Muscle of leg (tissue), 11 donors: ENCODE results near the gene HNRNPUL2. TPM values are rescaled to one million over a fixed set of nuclear protein-coding genes. Genes with fewer than 3 reads are reported as not detected.
"Not testable (repeated sequence)": the region's sequence is repeated elsewhere in the genome, so short reads cannot be mapped to it uniquely, and the experiment has no call there.

ENCODE experiments used
- DNase-seq: peaks from one replicate; pipeline ENCODE4 v3.0.0; 2013
- H3K27ac ChIP-seq: one replicate; pipeline ENCODE4 v1.5.1; 2013; ENCODE audit warnings: mild to moderate bottlenecking, low read length, control low read depth
- H3K27me3 ChIP-seq: one replicate; pipeline ENCODE4 v1.6.1; 2013; ENCODE audit warnings: low read length; ENCODE audit not compliant: control insufficient read depth, insufficient read depth
- H3K36me3 ChIP-seq: one replicate; pipeline ENCODE4 v1.6.1; 2013; ENCODE audit warnings: low read length; ENCODE audit not compliant: control insufficient read depth, insufficient read depth
- H3K4me1 ChIP-seq: one replicate; pipeline ENCODE4 v1.6.1; 2013; ENCODE audit warnings: low read length; ENCODE audit not compliant: control insufficient read depth, insufficient read depth
- H3K4me3 ChIP-seq: one replicate; pipeline ENCODE4 v1.5.1; 2013; ENCODE audit warnings: low read length, control low read depth
- H3K9me3 ChIP-seq: replicated peaks from 2 replicates; pipeline ENCODE4 v1.6.1; 2013; ENCODE audit warnings: low read depth, low read length; ENCODE audit not compliant: control insufficient read depth
- WGBS: methylation state at CpG from one replicate; pipeline ENCODE4 v1.1.5; 2013; ENCODE audit warnings: missing lambda C conversion rate; ENCODE audit not compliant: insufficient coverage; 5-methylcytosine and 5-hydroxymethylcytosine counted together
- polyA plus RNA-seq, 8 donors: library from polyadenylated mRNA; unstranded; fragments of 120-200 nt; gene quantifications; one replicate each; pipeline versions ENCODE4 v1.2.1 to v1.2.3, GENCODE V29; 2013; ENCODE audit warnings: inconsistent platforms in 1 of 8, low replicate concordance in 1 of 8; ENCODE audit not compliant: insufficient read length in 8 of 8, insufficient read depth in 1 of 8
- total RNA-seq: library from RNA; stranded (reverse); fragments of 120-200 nt; gene quantifications from one replicate; pipeline ENCODE4 v1.2.4, GENCODE V29; 2013

Gene HNRNPUL2
- total and polyA plus RNA-seq, 9 donors, result 8.6 to 67.5 (median 48.2) TPM

- peaks cover 4% of the 10 kb centered on the region for H3K36me3 ChIP-seq
- H3K9me3 ChIP-seq, result no peaks in the 10 kb centered on the region
- peaks cover 15% of the 10 kb centered on the region for H3K4me1 ChIP-seq
- H3K27ac ChIP-seq, result no peak overlapping the region
- H3K27me3 ChIP-seq, result peaks cover 2% of the 10 kb centered on the region
- no peak for DNase-seq
- WGBS, result 91% methylated on average over 3 of the region's 7 CpGs
- H3K4me3 ChIP-seq, result no peak overlapping the region
These were observed 44.7 kb downstream of the HNRNPUL2 start for GRCh38 chr11:62682518-62682917.

- Histone ChIP-seq H3K27ac (peak overlapping the region; percentile 51), H3K36me3 (peaks cover 19% of the 10 kb centered on the region), H3K9me3 (no peaks in the 10 kb centered on the region), H3K27me3 (no peaks in the 10 kb centered on the region), H3K4me1 (peaks cover 17% of the 10 kb centered on the region), H3K4me3 (no peak overlapping the region)
- WGBS, result 0% methylated on average over 1 of the region's 4 CpGs
- peak; percentile 87 for DNase-seq
These were observed 46.4 kb downstream of the HNRNPUL2 start for GRCh38 chr11:62680825-62681240.

- Histone ChIP-seq H3K36me3 (peaks cover 22% of the 10 kb centered on the region), H3K27me3 (no peaks in the 10 kb centered on the region), H3K4me1 (peaks cover 17% of the 10 kb centered on the region), H3K27ac (peak within 1 kb of the TSS; percentile 86), H3K9me3 (no peaks in the 10 kb centered on the region), H3K4me3 (peak within 1 kb of the TSS; percentile 96)
- DNase-seq, result peak; percentile 97
- WGBS, result under 1% methylated on average over 42 of the region's 55 CpGs
These were observed 48.2 kb downstream of the HNRNPUL2 start, which contains the start of gene UBXN1 for GRCh38 chr11:62678770-62679696. TSS of gene UBXN1 (minus strand) at chr11:62679073. CDS start at chr11:62678923, 150 bp downstream.

- no peaks in the 10 kb centered on the region for H3K9me3 ChIP-seq
- peaks cover 17% of the 10 kb centered on the region for H3K4me1 ChIP-seq
- peak overlapping the region; percentile 96 for H3K4me3 ChIP-seq
- peaks cover 26% of the 10 kb centered on the region for H3K36me3 ChIP-seq
- WGBS, result 4% methylated on average over 9 of the region's 16 CpGs
- peak overlapping the region; percentile 86 for H3K27ac ChIP-seq
- no peaks in the 10 kb centered on the region for H3K27me3 ChIP-seq
- DNase-seq, result no peak
These were observed 48.9 kb downstream of the HNRNPUL2 start for GRCh38 chr11:62678433-62678769.

- 78% methylated on average over 11 of the region's 15 CpGs for WGBS
- Histone ChIP-seq H3K27ac (no peak overlapping the region), H3K4me1 (peaks cover 23% of the 10 kb centered on the region), H3K36me3 (peaks cover 32% of the 10 kb centered on the region), H3K4me3 (peak overlapping the region; percentile 96), H3K27me3 (no peaks in the 10 kb centered on the region), H3K9me3 (no peaks in the 10 kb centered on the region)
- DNase-seq, result no peak
These were observed 49.5 kb downstream of the HNRNPUL2 start for GRCh38 chr11:62677714-62678113.

- no peak for DNase-seq
- Histone ChIP-seq H3K27me3 (no peaks in the 10 kb centered on the region), H3K9me3 (no peaks in the 10 kb centered on the region), H3K4me1 (peaks cover 28% of the 10 kb centered on the region), H3K36me3 (peaks cover 32% of the 10 kb centered on the region), H3K27ac (no peak overlapping the region), H3K4me3 (no peak overlapping the region)
- WGBS, result 41% methylated on average over 2 of the region's 6 CpGs
These were observed 50.1 kb downstream of the HNRNPUL2 start for GRCh38 chr11:62677156-62677555.

- Histone ChIP-seq H3K36me3 (peaks cover 32% of the 10 kb centered on the region), H3K4me1 (peaks cover 29% of the 10 kb centered on the region), H3K9me3 (no peaks in the 10 kb centered on the region), H3K4me3 (no peak overlapping the region), H3K27me3 (no peaks in the 10 kb centered on the region), H3K27ac (no peak overlapping the region)
- 65% methylated on average over 5 of the region's 6 CpGs for WGBS
- DNase-seq, result no peak
These were observed 50.6 kb downstream of the HNRNPUL2 start for GRCh38 chr11:62676698-62677097.

GRCh38 chr11:62675415-62675814, 51.8 kb downstream of the HNRNPUL2 start:
- H3K27me3 ChIP-seq, H3K9me3 ChIP-seq, H3K27ac ChIP-seq, DNase-seq, H3K4me3 ChIP-seq: not testable (repeated sequence)
- peaks cover 32% of the 10 kb centered on the region for H3K36me3 ChIP-seq
- 87% methylated on average over 3 of the region's 10 CpGs for WGBS
- peaks cover 27% of the 10 kb centered on the region for H3K4me1 ChIP-seq

GRCh38 chr11:62673196-62673525, 54.1 kb downstream of the HNRNPUL2 start:
- peaks cover 30% of the 10 kb centered on the region for H3K4me1 ChIP-seq
- no peak overlapping the region for H3K27ac ChIP-seq
- H3K36me3 ChIP-seq, result peaks cover 32% of the 10 kb centered on the region
- no CpG with 5 or more reads among the region's 2 CpGs for WGBS
- no peak for DNase-seq
- no peaks in the 10 kb centered on the region for H3K9me3 ChIP-seq
- H3K4me3 ChIP-seq, result no peak overlapping the region
- H3K27me3 ChIP-seq, result no peaks in the 10 kb centered on the region

- peaks cover 29% of the 10 kb centered on the region for H3K4me1 ChIP-seq
- H3K27ac ChIP-seq, result peak within 1 kb of the TSS; percentile 96
- no peaks in the 10 kb centered on the region for H3K27me3 ChIP-seq
- under 1% methylated on average over 50 of the region's 59 CpGs for WGBS
- peak within 1 kb of the TSS; percentile 77 for H3K4me3 ChIP-seq
- DNase-seq, result peak; percentile 94
- H3K9me3 ChIP-seq, result no peaks in the 10 kb centered on the region
- H3K36me3 ChIP-seq, result peaks cover 30% of the 10 kb centered on the region
These were observed 55.5 kb downstream of the HNRNPUL2 start, which contains the start of the genes LBHD1 and UQCC3 for GRCh38 chr11:62671608-62672389. TSS of gene LBHD1 (minus strand) at chr11:62672267. CDS start at chr11:62670031, 2,236 bp downstream. TSS of gene UQCC3 (plus strand) at chr11:62671673. CDS start at chr11:62671746, 73 bp downstream.
